Kidney (tissue), 14 donors: ENCODE measurements around the gene ABHD3. TPM values are rescaled to one million over a fixed set of nuclear protein-coding genes. Genes with fewer than 3 reads are reported as not detected.
"Not testable (repeated sequence)": the region's sequence is repeated elsewhere in the genome, so short reads cannot be mapped to it uniquely, and the experiment has no call there.

Experiments
- DNase-seq, 5 donors: peaks; one replicate each; pipeline ENCODE4 v3.0.0-alpha.2; 2013 to 2020
- FAIRE-seq: peaks from 2 replicates; lab custom pipeline; 2012; peaks lifted over from hg19 to GRCh38; lab: Jason Lieb, UNC
- H3K27ac ChIP-seq, 2 donors: one replicate each; pipeline ENCODE4 v1.7.0; 2013; ENCODE audit warnings: low read depth in 2 of 2, low read length in 2 of 2, inconsistent platforms in 1 of 2
- H3K27me3 ChIP-seq: one replicate; pipeline ENCODE4 v1.7.1; 2013; ENCODE audit warnings: low read length, inconsistent platforms; ENCODE audit not compliant: control insufficient read depth, insufficient read depth
- H3K36me3 ChIP-seq, 3 donors: one replicate each; pipeline versions ENCODE4 v1.7.0 to v1.7.1; 2013; ENCODE audit warnings: low read length in 3 of 3, control low read depth in 1 of 3, inconsistent platforms in 1 of 3; ENCODE audit not compliant: insufficient read depth in 3 of 3, control insufficient read depth in 2 of 3
- H3K4me1 ChIP-seq, 3 donors: one replicate each; pipeline versions ENCODE4 v1.7.0 to v1.7.1; 2013; ENCODE audit warnings: low read length in 3 of 3, inconsistent platforms in 1 of 3, low read depth in 1 of 3; ENCODE audit not compliant: control insufficient read depth in 2 of 3, insufficient read depth in 2 of 3
- H3K4me3 ChIP-seq, 3 donors: one replicate each; pipeline versions ENCODE4 v1.7.0 to v1.8.1; 2013; ENCODE audit warnings: low read length in 3 of 3, control low read depth in 1 of 3, inconsistent platforms in 1 of 3
- H3K9ac ChIP-seq, 3 donors: one replicate each; pipeline versions ENCODE4 v1.7.0 to v1.7.1; 2013; ENCODE audit warnings: low read length in 3 of 3, control low read depth in 1 of 3, inconsistent platforms in 1 of 3
- H3K9me3 ChIP-seq, 3 donors: one replicate each; pipeline versions ENCODE4 v1.7.0 to v1.7.1; 2013; ENCODE audit warnings: low read length in 3 of 3, control low read depth in 1 of 3, inconsistent platforms in 1 of 3; ENCODE audit not compliant: control insufficient read depth in 2 of 3, insufficient read depth in 1 of 3
- CTCF ChIP-seq: IDR thresholded peaks from 3 replicates; pipeline ENCODE4 v1.5.1; 2012; ENCODE audit warnings: mild to moderate bottlenecking, moderate library complexity, borderline replicate concordance; ENCODE audit not compliant: insufficient read depth; ENCODE audit errors: extremely low read depth
- intact Hi-C: fragments of 100-400 bp; cut with DNase I; formaldehyde crosslinking; loops from one replicate; pipeline ENCODE4 v1.11.1; 2022
- polyA plus RNA-seq: library from polyadenylated mRNA; stranded (reverse); fragments of 350-450 nt; fragmentation: Illumina TruSeq; extraction: RNeasy Lipid Tissue Mini Kit (QIAGEN cat#74804); gene quantifications from one replicate; pipeline ENCODE4 v1.2.3, GENCODE V29; 2014; ENCODE audit warnings: low read depth, low replicate concordance; ENCODE audit not compliant: insufficient read depth
- total RNA-seq: library from RNA; stranded (reverse); fragmentation: NEBNext Ultra II Directional; extraction: Animal tissue kit (Norgen Biotek cat#: 25700); gene quantifications from one replicate; pipeline ENCODE4 v1.2.1, GENCODE V29; 2021
- donor health status: control.
- donor health status: control.
- donor health status: control.
- donor health status: control.
- donor health status: control.
- donor health status: DM: yes; HTN: yes; CAD: no.
- donor health status: Normal renal cell carcinoma (clear cell type).

Gene ABHD3
- total and polyA plus RNA-seq, 2 donors from 2014 or later = 13.1 to 18.9 TPM

GRCh38 chr18:21634588-21635199 lies 69.9 kb downstream of the ABHD3 start:
- Histone ChIP-seq H3K9me3 (no peaks in the 10 kb centered on the region), H3K27me3 (no peaks in the 10 kb centered on the region), H3K27ac (no peak overlapping the region), H3K36me3 (peaks cover 0 to 5% (median 3%) of the 10 kb centered on the region in 3 donors), H3K9ac (no peak overlapping the region), H3K4me3 (no peak overlapping the region), H3K4me1 (no peaks in the 10 kb centered on the region)
- intact Hi-C loops = no loop called here
- FAIRE-seq (no peak), DNase-seq (no peak)
- TF ChIP-seq CTCF = no peak

- peaks cover 0 to 8% (median 7%) of the 10 kb centered on the region in 3 donors for H3K36me3 ChIP-seq
- TF ChIP-seq CTCF = no peak
- FAIRE-seq = no peak
- no peak overlapping the region for H3K4me3 ChIP-seq
- no peaks in the 10 kb centered on the region for H3K27me3 ChIP-seq
- intact Hi-C loops = no loop called here
- DNase-seq = peak in 1 of 5 donors; percentile 6
- no peaks in the 10 kb centered on the region for H3K9me3 ChIP-seq
- H3K9ac ChIP-seq = no peak overlapping the region
- no peak overlapping the region for H3K27ac ChIP-seq
- H3K4me1 ChIP-seq = no peaks in the 10 kb centered on the region
Observed at GRCh38 chr18:21632393-21632792, 72.2 kb downstream of the ABHD3 start.

- FAIRE-seq = no peak
- H3K36me3 ChIP-seq = peaks cover 3 to 8% (median 7%) of the 10 kb centered on the region in 3 donors
- H3K9ac ChIP-seq = no peak overlapping the region
- no peak overlapping the region for H3K27ac ChIP-seq
- H3K4me3 ChIP-seq = no peak overlapping the region
- intact Hi-C loops = no loop called here
- no peaks in the 10 kb centered on the region for H3K4me1 ChIP-seq
- no peaks in the 10 kb centered on the region for H3K9me3 ChIP-seq
- TF ChIP-seq CTCF = no peak
- H3K27me3 ChIP-seq = no peaks in the 10 kb centered on the region
- DNase-seq = no peak
Observed at GRCh38 chr18:21629089-21629832, 75.3 kb downstream of the ABHD3 start.

- H3K4me3 ChIP-seq, H3K9ac ChIP-seq, H3K27ac ChIP-seq, H3K27me3 ChIP-seq, intact Hi-C loops, H3K4me1 ChIP-seq, H3K36me3 ChIP-seq, H3K9me3 ChIP-seq, DNase-seq, FAIRE-seq: not testable (repeated sequence)
Observed at GRCh38 chr18:21621640-21622039, 82.9 kb downstream of the ABHD3 start.
